Inflammatory macrophage treated with lipopolysaccharide for 1 hour (primary cell): ENCODE measurements around the gene KIF26B.
A peak's percentile ranks its signal among the peaks of the same experiment; 100 is the strongest.

Experiments used
- DNase-seq, 2 donors: peaks; one replicate each; pipeline ENCODE4 v3.0.0-alpha.2; 2020 to 2022

The KIF26B gene

GRCh38 chr1:245441689-245442088, 286.9 kb downstream of the KIF26B start:
- no peak for DNase-seq

- no peak for DNase-seq
Observed at GRCh38 chr1:245444147-245444828, 289.5 kb downstream of the KIF26B start.

GRCh38 chr1:245444945-245445344, 290.2 kb downstream of the KIF26B start:
- no peak for DNase-seq

- no peak for DNase-seq
Observed at GRCh38 chr1:245448531-245448930, 293.7 kb downstream of the KIF26B start.

GRCh38 chr1:245448975-245449431, 294.2 kb downstream of the KIF26B start:
- no peak for DNase-seq

- no peak for DNase-seq
Observed at GRCh38 chr1:245453541-245453940, 298.8 kb downstream of the KIF26B start.

GRCh38 chr1:245454051-245454450, 299.3 kb downstream of the KIF26B start:
- no peak for DNase-seq

- no peak for DNase-seq
Observed at GRCh38 chr1:245457562-245457961, 302.8 kb downstream of the KIF26B start.

- no peak for DNase-seq
Observed at GRCh38 chr1:245458234-245458633, 303.4 kb downstream of the KIF26B start.

- DNase-seq: peak; percentile 69 to 92
Observed at GRCh38 chr1:245458761-245459174, 304.0 kb downstream of the KIF26B start.

GRCh38 chr1:245459621-245460020, 304.8 kb downstream of the KIF26B start:
- DNase-seq: no peak

GRCh38 chr1:245461681-245462080, 306.9 kb downstream of the KIF26B start:
- no peak for DNase-seq

GRCh38 chr1:245462161-245462560, 307.4 kb downstream of the KIF26B start:
- no peak for DNase-seq

GRCh38 chr1:245463392-245464165, 308.8 kb downstream of the KIF26B start:
- no peak for DNase-seq

- DNase-seq: no peak
Observed at GRCh38 chr1:245464290-245464689, 309.5 kb downstream of the KIF26B start.

- no peak for DNase-seq
Observed at GRCh38 chr1:245465666-245466065, 310.9 kb downstream of the KIF26B start.

GRCh38 chr1:245466261-245466660, 311.5 kb downstream of the KIF26B start:
- no peak for DNase-seq

GRCh38 chr1:245467804-245468203, 313.0 kb downstream of the KIF26B start:
- no peak for DNase-seq

GRCh38 chr1:245469006-245469405, 314.2 kb downstream of the KIF26B start:
- no peak for DNase-seq

GRCh38 chr1:245469734-245470133, 314.9 kb downstream of the KIF26B start:
- no peak for DNase-seq

GRCh38 chr1:245475126-245475525, 320.3 kb downstream of the KIF26B start:
- DNase-seq: no peak

GRCh38 chr1:245475961-245476516, 321.3 kb downstream of the KIF26B start:
- peak; percentile 19 to 51 for DNase-seq

GRCh38 chr1:245477941-245478340, 323.2 kb downstream of the KIF26B start:
- DNase-seq: no peak
